Astrocyte of the spinal cord (primary cell): ENCODE results near the gene TIMP4.

Experiments used
- DNase-seq: peaks from one replicate; pipeline ENCODE4 v3.0.0; 2011; ENCODE audit warnings: low read depth, low spot score
- H3K4me3 ChIP-seq: 2 replicates; pipeline ENCODE4 v1.5.1; 2011; ENCODE audit warnings: low read depth, mild to moderate bottlenecking, low read length, moderate library complexity
- CTCF ChIP-seq: IDR thresholded peaks from 2 replicates; pipeline ENCODE4 v1.5.1; 2012; ENCODE audit warnings: low read depth, mild to moderate bottlenecking, low read length, inconsistent platforms
- in situ Hi-C: cut with HindIII; loops from 2 replicates; pipeline ENCODE4 v1.10.0; 2017; ENCODE audit warnings: low sequenced_read_pairs

The TIMP4 gene

DNA sequence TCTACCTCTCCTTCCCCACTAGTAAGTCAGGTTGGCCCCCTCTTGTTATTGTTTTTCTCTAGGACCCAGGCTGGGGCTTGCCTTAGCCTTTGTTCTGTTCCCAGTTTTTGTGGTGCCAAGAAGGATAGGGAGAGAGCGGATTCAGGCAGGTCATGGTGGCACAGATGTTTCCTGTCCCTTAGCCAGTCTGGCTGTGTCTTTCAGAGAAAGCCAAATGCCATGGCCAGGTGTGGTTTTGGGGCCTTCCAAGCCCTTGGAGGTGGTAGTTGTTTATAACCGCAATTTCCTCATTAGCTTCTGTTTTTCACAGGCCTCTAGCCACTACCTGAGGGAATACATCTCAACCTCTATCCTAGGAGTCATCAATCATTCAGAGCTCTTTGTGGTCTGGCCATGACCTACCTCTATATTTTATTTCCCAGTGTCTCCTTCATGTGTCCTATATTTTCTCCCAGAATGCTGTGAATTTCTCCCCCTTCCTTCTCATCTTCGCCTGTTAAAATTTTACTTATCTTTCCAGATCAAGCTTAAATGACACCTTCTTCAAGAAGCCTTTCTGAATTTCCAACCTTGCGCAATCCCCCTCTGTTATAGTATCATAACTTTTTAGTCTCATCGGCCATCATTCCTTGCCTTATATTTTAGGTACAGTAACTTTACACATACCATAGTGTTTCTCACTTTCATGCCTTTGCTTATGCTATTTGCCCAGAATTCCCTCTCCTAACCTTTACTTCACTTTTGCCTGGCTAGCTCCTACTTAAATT is 38.2 kb downstream of the TIMP4 start:
- in situ Hi-C loops, result no loop called here
- DNase-seq, result no peak
- TF ChIP-seq CTCF, result no peak
- H3K4me3 ChIP-seq, result no peak overlapping the region

GRCh38 chr3:12117473-12117872 is 41.2 kb downstream of the TIMP4 start:
- no peak for DNase-seq
- in situ Hi-C loops, result no loop called here
- TF ChIP-seq CTCF, result no peak
- no peak overlapping the region for H3K4me3 ChIP-seq

- H3K4me3 ChIP-seq, result no peak overlapping the region
- DNase-seq, result no peak
- in situ Hi-C loops, result no loop called here
- no peak for TF ChIP-seq CTCF
These were observed 41.8 kb downstream of the TIMP4 start for GRCh38 chr3:12116870-12117269.

DNA sequence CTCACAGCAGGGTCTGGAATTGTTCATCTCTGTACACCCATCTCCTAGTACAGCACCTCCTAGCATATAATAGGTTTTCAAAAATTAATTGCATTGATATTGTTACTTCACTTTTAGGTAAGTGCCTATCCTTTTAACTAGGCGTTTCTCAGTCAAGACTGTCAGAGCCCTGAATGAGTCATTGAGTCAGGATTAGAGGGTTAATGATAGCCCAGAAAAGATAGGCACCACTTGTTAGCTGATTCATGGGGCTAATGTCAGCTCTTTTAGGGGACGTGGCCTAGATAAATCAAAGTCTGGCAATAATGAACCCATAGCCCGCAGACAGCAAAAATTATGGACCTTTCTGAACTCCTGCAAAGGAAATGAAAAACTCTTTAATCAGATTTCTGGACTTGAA is 42.9 kb downstream of the TIMP4 start:
- no peak for DNase-seq
- no peak for TF ChIP-seq CTCF
- in situ Hi-C loops, result no loop called here
- no peak overlapping the region for H3K4me3 ChIP-seq

DNA sequence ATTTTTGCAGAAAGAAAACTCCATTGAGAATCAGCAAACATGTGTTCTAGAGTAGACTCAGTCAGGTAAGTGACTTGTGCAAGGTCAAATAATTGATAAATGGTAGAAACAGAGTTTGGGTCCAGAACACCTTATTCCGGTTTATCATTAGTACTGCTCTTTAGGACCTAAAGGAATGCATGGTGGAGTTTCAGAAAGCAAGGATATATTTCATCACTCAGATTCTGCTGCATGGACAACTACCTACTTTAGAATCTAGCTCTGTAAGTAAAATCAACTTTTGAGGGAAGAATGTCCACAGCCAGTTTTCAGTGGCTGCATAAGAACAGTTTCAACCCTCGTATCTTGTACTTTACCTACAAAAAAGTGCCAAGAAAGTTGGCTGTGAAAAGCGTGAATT is 43.6 kb downstream of the TIMP4 start:
- TF ChIP-seq CTCF, result no peak
- in situ Hi-C loops, result no loop called here
- H3K4me3 ChIP-seq, result no peak overlapping the region
- no peak for DNase-seq

GRCh38 chr3:12114251-12114650 is 44.5 kb downstream of the TIMP4 start:
- TF ChIP-seq CTCF, result no peak
- in situ Hi-C loops, result no loop called here
- no peak for DNase-seq
- no peak overlapping the region for H3K4me3 ChIP-seq
